AG09309 (cell line): ENCODE data around the gene PLCB4.

Experiments
- DNase-seq: peaks from one replicate; pipeline ENCODE4 v3.0.0-alpha.2; 2010; ENCODE audit warnings: low read depth
- H3K4me3 ChIP-seq: 2 replicates; pipeline ENCODE4 v1.5.1; 2011; ENCODE audit warnings: mild to moderate bottlenecking, low read depth, low read length, moderate library complexity; ENCODE audit not compliant: control insufficient read depth
- CTCF ChIP-seq: IDR thresholded peaks from 2 replicates; pipeline ENCODE4 v1.5.1; 2011; ENCODE audit warnings: mild to moderate bottlenecking, low read depth, low read length, inconsistent platforms; ENCODE audit not compliant: insufficient read depth, control insufficient read depth; ENCODE audit errors: missing control alignments

Gene PLCB4

GRCh38 chr20:9081423-9081966 is 12.6 kb downstream of the PLCB4 start:
- peak; percentile 28 for DNase-seq
- no peak overlapping the region for H3K4me3 ChIP-seq
- no peak for TF ChIP-seq CTCF

DNA sequence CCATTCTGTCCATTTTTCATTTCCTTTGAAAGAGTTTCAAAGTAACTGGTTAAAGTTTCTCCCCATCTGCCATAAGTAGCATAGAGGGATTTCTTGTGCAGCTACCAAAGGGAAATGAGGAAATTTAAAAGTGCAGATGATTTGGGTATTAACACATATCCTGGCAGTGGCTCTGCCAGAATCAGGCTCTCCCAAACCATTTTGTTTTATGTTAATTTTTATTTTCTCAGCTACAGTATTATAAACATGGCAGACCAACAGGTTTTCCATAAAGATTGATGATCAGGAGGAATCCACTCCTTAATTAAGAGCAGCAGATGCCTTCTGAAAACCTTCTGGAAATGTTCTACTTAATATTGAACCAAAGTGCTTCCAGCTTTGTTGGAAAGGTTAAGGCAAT is 13.9 kb downstream of the PLCB4 start:
- TF ChIP-seq CTCF: no peak
- DNase-seq: no peak
- no peak overlapping the region for H3K4me3 ChIP-seq

GRCh38 chr20:9087531-9088217 is 18.8 kb downstream of the PLCB4 start:
- no peak overlapping the region for H3K4me3 ChIP-seq
- no peak for TF ChIP-seq CTCF
- no peak for DNase-seq

GRCh38 chr20:9088556-9088955 is 19.7 kb downstream of the PLCB4 start:
- TF ChIP-seq CTCF: no peak
- no peak overlapping the region for H3K4me3 ChIP-seq
- DNase-seq: no peak

DNA sequence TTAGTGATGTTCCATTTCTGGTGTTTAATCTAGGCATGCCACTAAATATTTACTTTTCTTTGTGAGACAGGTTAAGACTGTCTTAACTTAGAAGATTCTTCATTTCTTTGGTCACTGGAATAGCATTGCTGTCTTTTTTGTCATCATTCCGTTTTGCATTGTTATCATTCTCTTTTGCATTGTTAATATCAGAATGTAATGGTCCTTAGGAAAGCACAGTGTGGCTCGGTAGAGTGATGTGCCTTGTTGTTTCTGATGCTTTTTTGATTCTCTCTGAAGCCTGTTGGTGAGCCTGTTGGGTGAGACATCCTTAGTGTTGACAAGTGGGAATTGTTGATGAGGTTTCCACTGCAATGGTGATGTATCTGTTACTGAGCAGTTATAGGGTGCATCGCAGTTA is 23.2 kb downstream of the PLCB4 start:
- no peak for TF ChIP-seq CTCF
- no peak for DNase-seq

GRCh38 chr20:9092655-9093054 is 23.8 kb downstream of the PLCB4 start:
- no peak for DNase-seq
- H3K4me3 ChIP-seq: no peak overlapping the region
- no peak for TF ChIP-seq CTCF

More for the DNA sequence above, 23.2 kb downstream of the PLCB4 start:
- H3K4me3 ChIP-seq: no peak overlapping the region
